Motor neuron (in vitro differentiated cells): ENCODE results near the gene OR2AG1. TPM values are rescaled to one million over a fixed set of nuclear protein-coding genes. Genes with fewer than 3 reads are reported as not detected.
"Not testable (repeated sequence)": the region's sequence is repeated elsewhere in the genome, so short reads cannot be mapped to it uniquely, and the experiment has no call there.

Source experiments
- ATAC-seq, 8 experiments: fragments of 200-7000 bp; cut with Tn5 transposase; replicated peaks in 6 of 8; 2 replicates each; pipeline ENCODE4 v1.8.0; 2021; ENCODE audit warnings: mild to moderate bottlenecking in 8 of 8, moderate library complexity in 8 of 8
- H3K27ac ChIP-seq, 2 donors: fragments of 250-450 bp; sonication (Bioruptor Pico); 2 replicates each; pipeline ENCODE4 v1.9.0; 2021; ENCODE audit warnings: antibody characterized with exemption in 2 of 2, mild to moderate bottlenecking in 2 of 2, moderate library complexity in 1 of 2
- H3K4me1 ChIP-seq, 2 donors: fragments of 250-450 bp; sonication (Bioruptor Pico); replicated peaks in 1 of 2; 2 replicates each; pipeline ENCODE4 v1.6.1; 2021; ENCODE audit warnings: antibody characterized with exemption in 2 of 2, mild to moderate bottlenecking in 2 of 2, moderate library complexity in 1 of 2
- H3K4me3 ChIP-seq, 5 donors: fragments of 250-450 bp; sonication (Bioruptor Pico); 2 replicates each; pipeline ENCODE4 v1.9.0; 2021; ENCODE audit warnings: antibody characterized with exemption in 5 of 5, mild to moderate bottlenecking in 5 of 5, moderate library complexity in 4 of 5
- WGBS, 10 experiments: fragments of 450-650 bp; shearing (Covaris generic); methylation state at CpG; one replicate each; pipeline ENCODE4 v1.0.0; 2022; 5-methylcytosine and 5-hydroxymethylcytosine counted together
- in situ Hi-C, 9 experiments: fragments of 400-800 bp; cut with MboI; loops; one replicate each; pipeline ENCODE4 v1.15.0; 2021; ENCODE audit warnings: low sequenced_read_pairs in 9 of 9, low pct_unique_long_range_greater_than_20kb in 2 of 9; ENCODE audit not compliant: unreplicated experiment in 9 of 9
- total RNA-seq, 8 experiments: library from RNA; unstranded; fragments of 300-600 nt; gene quantifications; 2 replicates each; pipeline versions ENCODE4 v1.2.3 to v1.2.4, GENCODE V29; 2022

Gene OR2AG1
- total RNA-seq, 8 experiments from 2014 or later = 0.05 to 1.7 (median 0.28) TPM

GRCh38 chr11:6746626-6747025 is 36.2 kb upstream of the OR2AG1 start:
- H3K4me1 ChIP-seq = no peaks in the 10 kb centered on the region
- in situ Hi-C loops = loop anchor here in 1 of 9 experiments (25.0 kb wide), 1 partner anchor 91 kb away; the partner anchor contains the start of gene OR10A5
- ATAC-seq = no peak
- H3K27ac ChIP-seq = no peak overlapping the region
- WGBS, 10 experiments = 22 to 100% (median 86%) methylated on average over 1 of the region's 1 CpG; no CpG with 5 or more reads in 4 of the 10 experiments
- no peak overlapping the region for H3K4me3 ChIP-seq

- in situ Hi-C loops = loop anchor here in 1 of 9 experiments (25.0 kb wide), 1 partner anchor 90 kb away; the partner anchor contains the start of gene OR10A5
- WGBS, 10 experiments = 54 to 100% (median 85%) methylated on average over 1 to 3 of the region's 3 CpGs; no CpG with 5 or more reads in 2 of the 10 experiments
- no peak for ATAC-seq
Observed at GRCh38 chr11:6747097-6747668, 35.6 kb upstream of the OR2AG1 start.

GRCh38 chr11:6755303-6755952 is 27.4 kb upstream of the OR2AG1 start:
- 0 to 28% (median 6%) methylated on average over 1 to 5 of the region's 5 CpGs for WGBS, 10 experiments
- in situ Hi-C loops = no loop called here
- no peak overlapping the region for H3K4me3 ChIP-seq
- peak in 4 of 8 experiments; percentile 29 to 71 (median 55) for ATAC-seq
- H3K27ac ChIP-seq = no peak overlapping the region
- no peaks in the 10 kb centered on the region for H3K4me1 ChIP-seq

More at GRCh38 chr11:6747097-6747668, 35.6 kb upstream of the OR2AG1 start:
- no peaks in the 10 kb centered on the region for H3K4me1 ChIP-seq
- no peak overlapping the region for H3K4me3 ChIP-seq
- H3K27ac ChIP-seq = no peak overlapping the region

- WGBS, 10 experiments = 0 to 100% (median 80%) methylated on average over 1 of the region's 1 CpG; no CpG with 5 or more reads in 5 of the 10 experiments
- in situ Hi-C loops = no loop called here
- Histone ChIP-seq H3K4me3 (no peak overlapping the region), H3K4me1 (no peaks in the 10 kb centered on the region), H3K27ac (no peak overlapping the region)
- no peak for ATAC-seq
Observed at GRCh38 chr11:6755953-6756347, 26.9 kb upstream of the OR2AG1 start.

GRCh38 chr11:6757373-6757967 is 25.4 kb upstream of the OR2AG1 start:
- H3K4me1 ChIP-seq = no peaks in the 10 kb centered on the region
- H3K27ac ChIP-seq = no peak overlapping the region
- peak; percentile 79 to 95 (median 88) for ATAC-seq
- WGBS, 10 experiments = 0 to 100% (median 50%) methylated on average over 1 to 2 of the region's 2 CpGs; no CpG with 5 or more reads in 4 of the 10 experiments
- H3K4me3 ChIP-seq = no peak overlapping the region
- in situ Hi-C loops = no loop called here

- Histone ChIP-seq H3K4me1 (no peaks in the 10 kb centered on the region), H3K27ac (no peak within 1 kb of the TSS), H3K4me3 (no peak within 1 kb of the TSS)
- in situ Hi-C loops = no loop called here
- 0 to 100% (median 98%) methylated on average over 1 to 3 of the region's 4 CpGs; no CpG with 5 or more reads in 1 of the 10 experiments for WGBS, 10 experiments
- peak in 2 of 8 experiments; percentile 20 to 23 for ATAC-seq
Observed at GRCh38 chr11:6771926-6772893, 10.6 kb upstream of the OR2AG1 start, which contains the start of gene OR2AG2. Gene OR2AG2 (minus strand): TSS chr11:6771976. CDS start chr11:6768957, 3,019 bp downstream.

GRCh38 chr11:6778518-6778917 is 4.3 kb upstream of the OR2AG1 start:
- ATAC-seq = no peak
- in situ Hi-C loops = no loop called here

GRCh38 chr11:6780829-6781228 is 2.0 kb upstream of the OR2AG1 start:
- in situ Hi-C loops = no loop called here
- peak in 2 of 8 experiments; percentile 53 to 57 for ATAC-seq

More at GRCh38 chr11:6778518-6778917, 4.3 kb upstream of the OR2AG1 start:
- Histone ChIP-seq H3K4me3 (no peak overlapping the region), H3K4me1 (no peaks in the 10 kb centered on the region), H3K27ac (no peak overlapping the region)

GRCh38 chr11:6790546-6790945 is 7.7 kb downstream of the OR2AG1 start:
- WGBS, 10 experiments = 0 to 100% (median 46%) methylated on average over 1 to 2 of the region's 2 CpGs; no CpG with 5 or more reads in 2 of the 10 experiments
- ATAC-seq = peak in 3 of 8 experiments; percentile 21 to 65 (median 63)
- in situ Hi-C loops = no loop called here

More at GRCh38 chr11:6780829-6781228, 2.0 kb upstream of the OR2AG1 start:
- H3K4me3 ChIP-seq = no peak overlapping the region
- no peaks in the 10 kb centered on the region for H3K4me1 ChIP-seq
- no peak overlapping the region for H3K27ac ChIP-seq

GRCh38 chr11:6794639-6795038 is 11.8 kb downstream of the OR2AG1 start:
- no peak for ATAC-seq
- 0 to 82% (median 71%) methylated on average over 1 to 4 of the region's 4 CpGs; no CpG with 5 or more reads in 3 of the 10 experiments for WGBS, 10 experiments
- H3K27ac ChIP-seq = no peak overlapping the region
- in situ Hi-C loops = no loop called here
- H3K4me3 ChIP-seq = no peak overlapping the region
- no peaks in the 10 kb centered on the region for H3K4me1 ChIP-seq

More at GRCh38 chr11:6790546-6790945, 7.7 kb downstream of the OR2AG1 start:
- Histone ChIP-seq H3K27ac (no peak overlapping the region), H3K4me1 (no peaks in the 10 kb centered on the region), H3K4me3 (no peak overlapping the region)

GRCh38 chr11:6799402-6799801 is 16.6 kb downstream of the OR2AG1 start, which contains the start of gene OR6A2:
Gene OR6A2 (minus strand): TSS chr11:6799689. CDS start chr11:6795708, 3,981 bp downstream.
- peak in 3 of 8 experiments; percentile 75 to 99 (median 98) for ATAC-seq
- 0 to 100% (median 48%) methylated on average over 1 of the region's 1 CpG; no CpG with 5 or more reads in 2 of the 10 experiments for WGBS, 10 experiments
- in situ Hi-C loops = no loop called here

GRCh38 chr11:6801075-6801474 is 18.3 kb downstream of the OR2AG1 start:
- H3K4me1 ChIP-seq, in situ Hi-C loops, H3K27ac ChIP-seq, H3K4me3 ChIP-seq: not testable (repeated sequence)
- ATAC-seq = peak in 3 of 8 experiments; percentile 38 to 69 (median 39)

More at GRCh38 chr11:6799402-6799801, 16.6 kb downstream of the OR2AG1 start, which contains the start of gene OR6A2:
- Histone ChIP-seq H3K4me1 (no peaks in the 10 kb centered on the region), H3K4me3 (no peak within 1 kb of the TSS), H3K27ac (no peak within 1 kb of the TSS)
